HG03460 (cell line): Measurements from ENCODE around the gene DHRS7B.

Source experiments
- ATAC-seq: cut with Tn5 transposase; IDR thresholded peaks from one replicate; pipeline ENCODE4 v1.9.1; 2021; ENCODE audit not compliant: unreplicated experiment

DHRS7B gene

GRCh38 chr17:21149621-21150020 is 22.9 kb downstream of the DHRS7B start:
- ATAC-seq, result no peak

GRCh38 chr17:21152731-21153130 is 26.0 kb downstream of the DHRS7B start:
- no peak for ATAC-seq

DNA sequence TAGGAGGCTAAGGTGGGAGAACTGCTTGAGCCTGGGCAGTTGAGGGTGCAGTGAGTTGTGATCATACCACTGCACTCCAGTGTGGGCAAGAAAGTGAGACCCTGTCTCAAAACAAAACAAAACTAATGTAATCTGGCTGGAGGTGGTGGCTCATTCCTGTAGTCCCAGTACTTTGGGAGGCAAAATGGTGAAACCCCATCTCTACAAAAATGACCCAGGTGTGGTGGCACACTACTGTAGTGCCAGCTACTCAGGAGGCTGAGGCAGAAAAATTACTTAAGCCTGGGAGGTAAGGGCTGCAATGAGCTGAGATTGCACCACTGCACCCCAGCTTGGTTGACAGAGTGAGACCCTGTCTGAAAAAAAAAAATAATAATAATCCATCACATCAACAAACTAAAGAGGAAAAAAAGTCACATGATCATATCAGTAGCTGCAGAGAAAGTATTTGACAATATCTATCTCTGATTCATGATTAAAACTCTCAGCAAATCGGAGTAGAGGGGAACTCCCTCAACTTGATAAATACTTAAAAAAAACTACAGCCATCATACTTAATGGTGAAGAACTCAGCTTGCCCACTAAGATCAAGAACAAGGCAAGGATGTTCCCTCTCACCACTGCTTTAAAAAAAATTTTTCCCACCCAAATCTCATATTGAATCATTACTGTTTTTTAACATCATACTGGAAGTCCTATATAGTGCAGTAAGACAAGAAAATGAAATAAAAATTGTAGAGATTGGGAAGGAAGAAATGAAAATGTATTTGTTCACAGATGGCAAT is 31.0 kb downstream of the DHRS7B start:
- ATAC-seq, result no peak

GRCh38 chr17:21160401-21160800 is 33.6 kb downstream of the DHRS7B start:
- no peak for ATAC-seq

DNA sequence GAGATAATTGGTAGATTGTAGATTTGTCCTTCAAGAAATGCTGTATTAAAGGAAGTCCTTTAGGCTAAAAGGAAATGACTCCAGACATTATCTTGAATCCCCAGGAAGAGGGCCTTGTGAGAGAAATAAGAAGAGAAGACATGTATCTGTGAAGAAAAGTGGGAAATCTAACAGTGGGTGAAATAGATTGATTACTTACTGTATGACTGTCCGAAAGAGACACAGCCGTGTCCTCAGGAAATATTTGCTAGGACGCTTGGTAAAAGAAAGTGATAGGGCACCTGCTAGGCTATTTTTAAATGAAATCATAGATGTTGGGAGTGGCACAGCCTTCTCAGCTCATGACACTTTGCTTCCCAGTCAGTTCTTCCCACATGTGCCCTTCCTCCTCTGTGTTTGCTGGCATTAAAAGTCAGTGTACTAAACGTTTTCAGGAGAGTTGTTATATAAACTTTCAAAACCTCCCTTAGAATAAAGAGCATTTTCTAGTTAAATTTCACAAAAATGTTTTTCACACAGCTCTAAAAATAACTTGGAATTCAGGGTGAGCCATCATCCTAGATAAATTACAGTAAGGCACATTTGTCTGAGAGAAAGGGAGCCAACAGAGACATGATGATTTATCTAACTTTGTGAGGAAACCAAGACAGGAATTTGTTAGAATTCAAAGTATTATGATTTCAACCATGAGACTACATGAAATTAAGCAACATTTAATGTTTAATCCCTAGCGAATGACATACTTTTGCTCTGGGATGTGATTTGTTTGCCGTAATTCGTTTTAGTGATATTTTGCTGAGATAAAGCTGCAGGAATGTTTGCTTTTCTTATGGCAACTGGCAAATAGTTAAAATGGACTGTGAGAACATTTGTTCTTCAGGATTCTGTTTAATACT is 35.0 kb downstream of the DHRS7B start:
- no peak for ATAC-seq

DNA sequence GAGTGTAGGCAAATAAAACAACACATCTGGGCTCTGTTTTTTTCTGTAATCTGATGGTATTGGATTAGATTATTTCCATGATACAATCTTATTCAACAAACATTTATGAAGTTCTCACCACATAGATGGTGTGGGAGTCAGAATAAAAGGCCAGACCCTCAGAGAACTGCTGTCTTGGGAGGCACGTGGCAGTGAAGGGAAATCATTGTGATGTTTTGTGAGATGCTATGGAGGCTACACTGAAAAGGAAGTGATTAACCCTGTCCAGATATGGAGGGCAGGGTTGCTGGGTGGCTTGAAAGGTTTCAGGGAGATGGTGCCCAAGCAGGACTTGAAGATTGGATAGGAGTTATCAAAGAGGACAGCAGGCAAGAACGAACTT is 35.6 kb downstream of the DHRS7B start:
- ATAC-seq, result no peak

DNA sequence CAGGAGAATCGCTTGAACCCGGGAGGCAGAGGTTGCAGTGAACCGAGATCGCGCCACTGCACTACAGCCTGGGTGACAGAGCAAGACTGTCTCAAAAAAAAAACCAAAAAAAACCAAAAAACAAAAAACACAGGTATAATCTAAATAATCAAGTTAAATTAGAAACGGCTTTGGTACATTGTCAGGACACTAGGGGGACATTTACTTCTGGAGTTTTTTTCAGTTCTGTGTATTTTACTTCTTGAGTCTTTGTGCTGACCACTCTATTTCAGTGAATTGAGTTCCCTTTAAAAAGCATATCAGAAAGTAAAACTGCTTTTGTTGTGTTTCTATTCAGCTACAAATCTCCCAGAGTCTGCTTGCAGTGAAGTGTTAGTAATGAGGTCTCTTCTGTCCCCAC is 36.3 kb downstream of the DHRS7B start:
- no peak for ATAC-seq

GRCh38 chr17:21164216-21164615 is 37.5 kb downstream of the DHRS7B start:
- no peak for ATAC-seq

- no peak for ATAC-seq
Measured at GRCh38 chr17:21164620-21165019, 37.9 kb downstream of the DHRS7B start.

DNA sequence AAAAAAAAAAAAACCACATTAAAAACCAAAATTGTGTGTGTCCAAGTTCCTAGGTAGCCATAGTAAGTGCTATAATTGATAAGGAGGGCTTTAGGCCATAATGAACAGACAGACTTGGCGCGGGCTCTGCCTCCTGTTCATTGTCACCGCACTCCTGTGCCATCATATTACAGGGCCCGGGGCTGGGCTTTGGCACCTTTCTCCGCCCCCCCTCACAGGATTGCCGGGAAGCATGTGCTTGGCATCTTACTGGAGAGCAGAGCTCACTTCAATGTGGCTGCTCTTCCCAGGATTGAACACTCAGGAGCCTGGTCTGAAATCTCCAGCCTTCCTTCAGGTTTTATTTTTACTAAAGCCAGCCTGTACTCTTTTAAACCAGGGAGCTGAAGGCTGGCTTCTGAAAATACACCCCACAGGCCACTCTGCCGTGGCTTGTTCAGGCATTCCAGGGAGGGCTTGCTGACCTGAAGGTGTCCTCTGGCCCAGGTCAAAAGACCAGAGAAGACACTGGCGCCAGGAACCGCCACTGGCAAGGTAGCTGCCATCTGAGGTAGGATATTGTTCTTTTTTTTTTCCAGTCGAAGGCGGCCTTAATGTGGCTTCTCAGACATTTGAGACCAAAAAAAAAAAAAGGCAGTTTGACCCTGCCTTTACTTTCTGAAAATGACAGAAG is 39.3 kb downstream of the DHRS7B start:
- ATAC-seq, result no peak

- ATAC-seq, result no peak
Measured at GRCh38 chr17:21166595-21167210, 39.9 kb downstream of the DHRS7B start.

DNA sequence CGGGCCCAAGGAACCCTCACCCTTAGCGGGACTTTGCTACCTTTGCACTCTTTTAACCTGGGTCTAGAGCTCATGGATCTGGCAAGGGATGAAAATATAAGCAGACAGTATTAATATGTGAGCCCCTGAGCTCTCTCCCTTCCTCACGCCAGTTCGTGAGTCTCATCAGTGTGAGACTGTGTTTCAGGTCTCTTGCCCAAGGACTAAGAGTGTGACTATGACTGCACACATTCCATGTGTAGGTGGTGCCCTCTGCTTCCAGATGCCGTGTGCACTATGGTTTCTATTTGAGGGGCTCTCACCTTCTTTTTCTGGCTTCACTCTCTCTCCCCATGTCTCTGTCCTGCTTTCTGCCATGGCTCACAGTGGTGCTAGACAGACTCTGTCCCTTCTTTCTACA is 40.5 kb downstream of the DHRS7B start:
- no peak for ATAC-seq

DNA sequence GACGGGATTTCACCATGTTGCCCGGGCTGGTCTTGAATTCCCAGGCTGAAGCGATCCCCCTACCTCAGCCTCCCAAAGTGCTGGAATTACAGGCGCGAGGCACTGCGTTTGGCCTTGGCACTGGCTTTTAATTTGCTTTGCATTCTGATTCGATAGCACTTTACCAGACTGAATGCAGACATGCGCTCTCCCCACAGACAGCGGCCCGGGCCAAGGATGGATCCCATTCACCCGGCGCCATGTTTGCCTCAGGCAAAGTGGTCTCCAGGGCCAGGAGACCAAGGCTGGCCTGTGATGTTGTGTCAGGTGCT is 41.7 kb downstream of the DHRS7B start:
- no peak for ATAC-seq

- ATAC-seq, result no peak
Measured at GRCh38 chr17:21169496-21169895, 42.7 kb downstream of the DHRS7B start.

DNA sequence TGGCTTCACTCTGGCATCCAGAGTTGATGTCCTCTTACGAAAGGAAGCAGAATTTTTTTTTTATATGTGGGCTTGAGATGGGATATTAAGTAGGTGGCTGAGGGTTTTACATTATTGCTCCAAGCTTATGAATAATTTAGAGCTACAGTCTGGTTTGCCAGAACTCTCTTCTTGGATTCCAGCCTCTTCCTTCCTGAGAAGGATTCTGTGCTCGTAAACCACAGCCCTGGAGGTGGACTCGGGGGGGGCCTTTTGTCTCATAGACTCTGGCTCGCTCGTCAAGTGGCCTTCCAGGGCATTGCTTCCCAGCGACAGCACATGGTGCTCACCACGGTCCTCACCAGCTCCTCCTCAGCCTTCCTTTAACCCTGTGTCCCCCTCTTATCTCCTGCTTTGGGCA is 44.0 kb downstream of the DHRS7B start:
- no peak for ATAC-seq

DNA sequence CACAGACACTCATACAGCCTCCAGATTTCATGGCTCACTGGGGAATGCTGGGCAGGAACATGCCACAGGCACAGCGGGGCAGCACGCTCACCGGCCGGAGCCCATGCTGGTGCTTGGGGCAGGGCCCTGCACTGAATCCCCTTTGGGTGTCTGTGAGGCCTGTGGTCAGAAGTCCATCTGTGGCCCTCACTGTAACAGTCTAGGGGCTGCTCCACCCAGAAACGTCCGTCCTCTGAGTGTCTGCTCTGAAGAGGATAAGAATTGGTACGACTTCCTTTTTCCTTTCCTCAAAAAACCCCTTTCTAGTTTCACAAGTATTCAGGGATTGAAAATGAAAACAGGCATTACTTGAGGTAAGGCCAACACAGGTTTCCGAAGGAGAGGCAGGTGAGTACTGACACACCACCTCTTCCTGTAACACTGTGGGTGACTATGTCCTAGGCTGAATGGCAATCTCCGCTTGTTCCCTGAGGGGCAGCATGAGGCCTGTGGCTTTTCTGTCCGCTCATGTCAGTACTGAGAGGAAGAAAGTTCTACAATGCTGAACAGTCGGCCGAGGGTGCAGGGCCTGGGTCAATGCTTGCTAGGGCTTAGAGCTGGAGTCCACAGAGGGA is 44.7 kb downstream of the DHRS7B start:
- peak; percentile 89 for ATAC-seq

GRCh38 chr17:21171970-21172510 is 45.3 kb downstream of the DHRS7B start:
- ATAC-seq, result no peak

GRCh38 chr17:21172846-21173245 is 46.1 kb downstream of the DHRS7B start:
- no peak for ATAC-seq

DNA sequence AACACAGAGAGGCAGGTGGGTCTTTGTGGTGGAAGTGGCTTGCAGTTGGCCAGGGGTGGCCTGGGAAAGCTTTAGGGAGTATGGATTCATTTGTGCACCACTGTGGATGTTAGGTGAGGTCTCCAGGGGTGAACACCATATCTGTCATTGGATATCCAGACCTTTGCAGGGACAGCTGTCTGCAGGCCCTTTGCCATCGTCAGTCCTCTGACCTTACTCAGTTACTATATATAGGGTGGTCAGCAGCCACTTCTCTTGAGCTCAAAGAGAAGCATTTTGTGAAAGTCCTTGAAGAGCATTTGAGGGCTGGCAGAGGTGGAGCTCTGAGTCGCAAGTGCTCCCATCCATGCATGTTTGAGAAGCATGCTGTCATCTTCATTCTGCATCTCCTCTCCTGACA is 46.8 kb downstream of the DHRS7B start:
- ATAC-seq, result no peak

DNA sequence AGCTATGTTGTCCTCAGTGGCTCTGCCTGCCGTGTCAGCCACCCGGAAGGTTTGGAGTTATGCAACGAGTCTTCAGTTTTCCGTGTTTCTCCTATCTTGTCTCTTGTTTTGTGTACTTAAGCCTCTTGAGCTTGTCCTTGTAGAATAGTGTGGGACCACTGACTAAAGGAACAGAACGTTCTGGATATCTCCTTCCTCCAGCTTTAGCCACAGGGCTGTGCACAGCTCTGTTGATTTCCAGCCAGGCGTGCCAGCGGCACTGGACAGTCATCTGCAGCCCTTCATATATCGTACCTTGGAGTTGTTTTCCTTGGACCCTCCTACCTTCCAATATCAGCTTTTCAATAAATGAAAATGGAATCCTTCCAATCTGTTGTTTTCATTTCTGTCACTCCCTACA is 47.4 kb downstream of the DHRS7B start:
- no peak for ATAC-seq

DNA sequence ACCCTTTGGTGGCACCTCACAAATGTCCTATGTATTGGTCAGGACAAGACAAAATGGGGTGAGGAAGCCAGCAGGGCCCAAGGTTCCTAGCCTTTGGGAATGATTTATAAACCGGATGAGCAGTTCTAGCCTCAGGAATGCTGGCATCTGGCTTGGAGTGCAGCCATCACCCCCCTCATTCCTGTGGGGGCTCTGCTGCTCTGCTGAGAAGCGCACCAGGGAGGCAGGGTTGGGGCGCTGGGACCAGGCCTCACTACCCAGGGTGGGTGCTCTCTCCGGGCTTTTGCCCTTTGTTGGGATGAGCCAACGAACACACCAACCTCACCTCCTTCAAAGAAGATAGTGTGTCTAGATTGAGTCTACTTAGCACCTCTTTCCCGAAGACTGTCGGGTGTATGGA is 47.9 kb downstream of the DHRS7B start:
- ATAC-seq, result no peak
